ENCODE measurements around the gene ADAMTS17.

GRCh38 chr15:99995543-99995942 lies 346.2 kb downstream of the ADAMTS17 start:
- TF ChIP-seq CTCF (IDR thresholded peaks at IDR 0.05; ENCODE audit: low read depth, low read length) (no peak), POLR2A (IDR thresholded peaks at IDR 0.05; ENCODE audit: extremely low read depth, insufficient read length) (no peak)
